Brain microvascular endothelial cell (primary cell): ENCODE results near the gene MICAL2.

ENCODE experiments used
- DNase-seq: peaks from one replicate; pipeline ENCODE4 v3.0.0-alpha.2; 2020
- H3K27ac ChIP-seq: fragments of 250-450 bp; sonication (Bioruptor Pico); 2 replicates; pipeline ENCODE4 v1.5.1; 2020; ENCODE audit warnings: mild to moderate bottlenecking, moderate library complexity
- H3K27me3 ChIP-seq: fragments of 250-450 bp; sonication (Bioruptor Pico); replicated peaks from 2 replicates; pipeline ENCODE4 v1.5.1; 2020; ENCODE audit warnings: mild to moderate bottlenecking
- H3K36me3 ChIP-seq: fragments of 250-450 bp; sonication (Bioruptor Pico); replicated peaks from 2 replicates; pipeline ENCODE4 v1.5.1; 2020; ENCODE audit warnings: mild to moderate bottlenecking
- H3K4me3 ChIP-seq: 2 replicates; pipeline ENCODE4 v1.5.1; 2011; ENCODE audit warnings: low read depth, mild to moderate bottlenecking, control low read depth, low read length, moderate library complexity
- CTCF ChIP-seq: IDR thresholded peaks from 2 replicates; pipeline ENCODE4 v1.5.1; 2011; ENCODE audit warnings: low read depth, mild to moderate bottlenecking, moderate library complexity, low read length, control low read depth, inconsistent platforms; ENCODE audit errors: missing control alignments
- in situ Hi-C: cut with HindIII; loops from 2 replicates; pipeline ENCODE4 v1.10.0; 2017; ENCODE audit warnings: low sequenced_read_pairs, low pct_ligation_motif_present

Gene MICAL2

GRCh38 chr11:12132790-12133145, 22.4 kb downstream of the MICAL2 start:
- Histone ChIP-seq H3K4me3 (no peak overlapping the region), H3K36me3 (peaks cover 73% of the 10 kb centered on the region), H3K27ac (no peak overlapping the region), H3K27me3 (no peaks in the 10 kb centered on the region)
- no peak for TF ChIP-seq CTCF
- DNase-seq, result no peak
- in situ Hi-C loops, result no loop called here

GRCh38 chr11:12133547-12134235, 23.3 kb downstream of the MICAL2 start:
- no peak for DNase-seq
- in situ Hi-C loops, result no loop called here
- H3K27ac ChIP-seq, result no peak overlapping the region

GRCh38 chr11:12134236-12134585, 23.8 kb downstream of the MICAL2 start:
- in situ Hi-C loops, result no loop called here
- Histone ChIP-seq H3K36me3 (peaks cover 80% of the 10 kb centered on the region), H3K27ac (no peak overlapping the region), H3K27me3 (no peaks in the 10 kb centered on the region), H3K4me3 (no peak overlapping the region)
- TF ChIP-seq CTCF, result no peak
- DNase-seq, result no peak

More at GRCh38 chr11:12133547-12134235, 23.3 kb downstream of the MICAL2 start:
- TF ChIP-seq CTCF, result no peak
- H3K36me3 ChIP-seq, result peaks cover 78% of the 10 kb centered on the region
- H3K27me3 ChIP-seq, result no peaks in the 10 kb centered on the region
- no peak overlapping the region for H3K4me3 ChIP-seq

- no peak for TF ChIP-seq CTCF
- Histone ChIP-seq H3K27me3 (no peaks in the 10 kb centered on the region), H3K4me3 (no peak overlapping the region), H3K27ac (no peak overlapping the region), H3K36me3 (peaks cover 81% of the 10 kb centered on the region)
- in situ Hi-C loops, result no loop called here
- no peak for DNase-seq
Observed at GRCh38 chr11:12135185-12135584, 24.8 kb downstream of the MICAL2 start.

GRCh38 chr11:12137005-12137690, 26.8 kb downstream of the MICAL2 start:
- in situ Hi-C loops, result no loop called here
- Histone ChIP-seq H3K27ac (peak overlapping the region; percentile 88), H3K36me3 (peaks cover 86% of the 10 kb centered on the region), H3K4me3 (no peak overlapping the region), H3K27me3 (no peaks in the 10 kb centered on the region)
- no peak for TF ChIP-seq CTCF
- DNase-seq, result no peak
